Ectodermal cell (in vitro differentiated cells): ENCODE results near the gene WNT2.

ENCODE experiments used
- H3K27ac ChIP-seq: 2 replicates; pipeline ENCODE4 v1.7.0; 2013; ENCODE audit warnings: mild to moderate bottlenecking, low read depth, low read length; ENCODE audit not compliant: insufficient read depth, poor library complexity, severe bottlenecking
- H3K27me3 ChIP-seq: 2 replicates; pipeline ENCODE4 v1.7.0; 2013; ENCODE audit warnings: mild to moderate bottlenecking, low read length; ENCODE audit not compliant: insufficient read depth, control insufficient read depth, poor library complexity, severe bottlenecking
- H3K36me3 ChIP-seq: one replicate; pipeline ENCODE4 v1.7.0; 2013; ENCODE audit warnings: low read length; ENCODE audit not compliant: control insufficient read depth, insufficient read depth
- H3K4me1 ChIP-seq: one replicate; pipeline ENCODE4 v1.7.0; 2013; ENCODE audit warnings: low read length; ENCODE audit not compliant: control insufficient read depth, insufficient read depth
- H3K4me3 ChIP-seq: 2 replicates; pipeline ENCODE4 v1.7.0; 2013; ENCODE audit warnings: low read depth, low read length, control low read depth; ENCODE audit not compliant: insufficient read depth
- H3K9me3 ChIP-seq: 2 replicates; pipeline ENCODE4 v1.7.0; 2013; ENCODE audit warnings: mild to moderate bottlenecking, low read length, moderate library complexity; ENCODE audit not compliant: control insufficient read depth
- WGBS, 2 experiments: methylation state at CpG; one replicate each; pipeline ENCODE4 v1.1.7; 2013; ENCODE audit warnings: missing lambda C conversion rate in 2 of 2; 5-methylcytosine and 5-hydroxymethylcytosine counted together

Gene WNT2

DNA sequence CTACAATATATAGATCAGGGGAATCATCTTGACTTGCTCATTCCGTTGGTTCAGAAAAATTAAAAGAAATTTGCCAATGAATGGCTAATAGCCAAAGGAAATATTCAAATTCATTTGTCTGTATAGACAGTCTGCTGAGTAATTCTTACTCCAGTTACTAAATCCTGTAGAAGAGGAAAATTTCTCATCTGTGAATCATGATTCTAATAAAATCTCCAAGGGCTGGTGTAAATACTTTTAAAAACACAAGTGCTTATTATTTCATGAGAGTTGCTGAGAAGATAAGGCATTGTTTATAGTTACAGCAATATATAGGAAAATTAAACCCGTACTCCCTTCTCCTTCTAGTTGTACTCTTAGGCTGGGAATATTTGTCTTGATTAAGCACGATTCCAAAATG is 53.0 kb downstream of the WNT2 start:
- 99 to 100% methylated on average over 1 to 3 of the region's 3 CpGs for WGBS, 2 experiments
- H3K27me3 ChIP-seq: no peaks in the 10 kb centered on the region
- no peaks in the 10 kb centered on the region for H3K4me1 ChIP-seq
- H3K27ac ChIP-seq: no peak overlapping the region
- no peaks in the 10 kb centered on the region for H3K9me3 ChIP-seq
- H3K36me3 ChIP-seq: no peaks in the 10 kb centered on the region
- no peak overlapping the region for H3K4me3 ChIP-seq

DNA sequence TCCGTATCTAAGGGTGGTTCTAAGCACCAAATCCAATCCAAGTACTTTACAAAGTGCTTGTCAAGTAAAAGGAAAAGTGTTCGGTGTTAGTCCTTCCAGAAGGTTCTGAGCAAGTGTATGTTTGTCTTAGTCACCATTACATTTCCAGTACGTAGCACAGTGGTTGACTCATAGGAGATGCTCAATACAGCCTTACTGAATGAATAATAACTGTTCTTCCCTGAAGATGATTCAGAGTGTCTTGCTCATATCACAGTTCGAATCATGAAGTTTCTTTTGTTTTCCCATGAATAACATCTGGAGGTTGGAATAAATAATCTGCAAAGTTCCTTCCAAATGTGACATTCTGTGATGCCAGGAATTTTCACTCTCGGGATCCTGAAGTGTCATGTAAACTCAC is 53.4 kb downstream of the WNT2 start:
- Histone ChIP-seq H3K27ac (no peak overlapping the region), H3K27me3 (no peaks in the 10 kb centered on the region), H3K4me3 (no peak overlapping the region), H3K4me1 (no peaks in the 10 kb centered on the region), H3K9me3 (no peaks in the 10 kb centered on the region), H3K36me3 (no peaks in the 10 kb centered on the region)
- WGBS, 2 experiments: 92 to 97% methylated on average over 5 of the region's 5 CpGs

DNA sequence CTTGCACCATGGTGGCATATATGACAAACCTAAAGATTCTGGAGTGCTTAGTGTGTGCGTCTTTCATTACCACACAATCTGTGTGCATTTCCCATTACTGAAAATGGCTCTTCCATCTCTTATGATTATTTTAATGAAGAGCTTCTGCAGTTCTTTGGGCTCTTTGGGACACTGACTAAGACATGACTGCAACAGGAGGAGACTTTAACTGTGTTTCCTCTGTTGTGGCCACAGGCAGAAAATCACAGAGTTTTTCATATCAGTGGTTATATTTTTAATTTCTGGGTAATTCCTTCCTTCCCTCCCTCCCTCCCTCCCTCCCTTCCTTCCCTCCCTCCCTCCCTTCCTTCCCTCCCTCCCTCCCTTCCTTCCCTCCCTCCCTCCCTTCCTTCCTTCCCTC is 58.1 kb downstream of the WNT2 start:
- H3K4me1 ChIP-seq: no peaks in the 10 kb centered on the region
- WGBS, 2 experiments: 100% methylated on average over 1 of the region's 1 CpG
- no peaks in the 10 kb centered on the region for H3K9me3 ChIP-seq
- H3K27me3 ChIP-seq: no peaks in the 10 kb centered on the region
- no peaks in the 10 kb centered on the region for H3K36me3 ChIP-seq
- H3K27ac ChIP-seq: no peak overlapping the region
- H3K4me3 ChIP-seq: no peak overlapping the region

DNA sequence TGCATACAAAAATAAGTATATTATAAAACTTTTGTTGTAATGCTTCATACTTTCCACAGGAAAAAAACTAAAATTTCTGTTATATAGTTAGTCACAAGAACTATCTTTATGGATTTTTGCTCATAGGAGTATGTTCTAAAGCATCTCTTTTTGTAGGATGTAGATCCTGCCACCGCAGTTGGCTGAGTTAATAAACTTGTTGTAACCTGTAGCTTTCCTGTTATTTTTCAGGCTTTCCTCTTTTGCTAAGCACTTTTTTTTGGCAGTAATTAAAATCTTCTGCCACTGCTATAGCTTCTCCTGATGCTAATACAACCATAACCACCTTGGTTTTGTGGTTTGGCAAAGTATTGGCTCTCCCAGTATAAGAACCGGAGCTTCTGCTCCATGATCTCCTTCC is 60.3 kb downstream of the WNT2 start:
- 93 to 95% methylated on average over 2 of the region's 2 CpGs for WGBS, 2 experiments
- Histone ChIP-seq H3K4me1 (no peaks in the 10 kb centered on the region), H3K4me3 (no peak overlapping the region), H3K9me3 (no peaks in the 10 kb centered on the region), H3K27ac (no peak overlapping the region), H3K36me3 (no peaks in the 10 kb centered on the region), H3K27me3 (no peaks in the 10 kb centered on the region)

DNA sequence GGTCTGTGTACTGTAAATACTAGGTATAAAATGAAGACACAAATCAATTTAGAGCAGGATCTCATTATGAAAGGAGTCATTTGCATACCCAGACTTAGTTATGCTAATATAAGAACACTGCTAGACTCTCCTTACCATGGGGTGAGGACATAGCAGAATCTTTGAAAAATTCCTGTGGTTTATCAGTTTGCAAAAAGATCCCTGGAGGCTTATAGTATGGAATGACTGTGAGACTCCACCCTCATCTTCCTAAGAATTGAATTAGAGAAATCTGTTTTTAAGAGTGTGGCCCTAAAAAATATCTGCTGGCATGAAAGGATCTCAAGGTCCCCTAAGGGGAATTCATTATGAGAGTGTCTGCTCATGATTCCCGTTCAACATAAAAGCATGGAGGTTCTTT is 63.2 kb downstream of the WNT2 start:
- no peaks in the 10 kb centered on the region for H3K9me3 ChIP-seq
- no peaks in the 10 kb centered on the region for H3K27me3 ChIP-seq
- H3K4me3 ChIP-seq: no peak overlapping the region
- no peaks in the 10 kb centered on the region for H3K36me3 ChIP-seq
- WGBS, 2 experiments: 95 to 100% methylated on average over 1 of the region's 1 CpG
- no peaks in the 10 kb centered on the region for H3K4me1 ChIP-seq
- H3K27ac ChIP-seq: no peak overlapping the region

DNA sequence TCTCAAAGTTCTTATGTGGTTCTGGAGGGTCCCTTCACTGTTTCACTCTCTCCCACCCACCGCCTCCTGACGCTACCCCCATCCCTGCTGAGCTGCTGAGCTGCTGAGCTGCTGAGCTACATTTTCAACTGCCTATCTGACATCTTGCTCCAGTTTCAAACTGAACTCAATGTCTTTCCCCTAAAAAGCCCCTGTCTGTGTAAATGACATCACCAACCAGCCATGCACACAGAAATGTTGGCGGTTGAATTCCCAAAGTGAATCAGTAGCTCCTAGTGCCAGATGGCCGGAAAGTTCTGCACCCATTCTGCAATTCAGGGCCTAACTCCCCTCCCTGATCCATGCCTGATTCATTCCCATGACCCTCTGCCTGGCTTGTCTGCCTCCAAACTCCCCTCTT is 71.2 kb downstream of the WNT2 start:
- no peaks in the 10 kb centered on the region for H3K4me1 ChIP-seq
- no peaks in the 10 kb centered on the region for H3K36me3 ChIP-seq
- H3K9me3 ChIP-seq: no peaks in the 10 kb centered on the region
- no peak overlapping the region for H3K27ac ChIP-seq
- WGBS, 2 experiments: 93% methylated on average over 4 of the region's 4 CpGs
- no peaks in the 10 kb centered on the region for H3K27me3 ChIP-seq
- no peak overlapping the region for H3K4me3 ChIP-seq

DNA sequence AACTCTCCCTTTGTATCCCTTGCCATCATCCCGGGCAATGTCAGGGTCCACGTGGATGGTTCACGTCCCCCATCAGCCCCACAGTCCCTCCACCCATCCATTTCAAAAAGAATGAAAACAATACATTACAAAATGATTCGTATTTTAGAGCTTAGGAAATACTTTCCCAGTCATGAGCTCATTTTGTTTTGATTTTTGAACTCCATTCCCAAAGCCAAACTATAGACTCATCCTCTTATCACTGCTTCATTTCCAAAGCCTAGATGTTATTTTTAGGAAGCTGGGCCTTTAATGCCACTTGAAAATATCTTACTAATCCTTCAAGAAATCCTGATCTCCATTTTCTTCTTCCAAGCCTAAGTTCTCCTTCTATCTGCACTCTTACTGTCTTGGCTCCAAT is 72.1 kb downstream of the WNT2 start:
- no peaks in the 10 kb centered on the region for H3K4me1 ChIP-seq

DNA sequence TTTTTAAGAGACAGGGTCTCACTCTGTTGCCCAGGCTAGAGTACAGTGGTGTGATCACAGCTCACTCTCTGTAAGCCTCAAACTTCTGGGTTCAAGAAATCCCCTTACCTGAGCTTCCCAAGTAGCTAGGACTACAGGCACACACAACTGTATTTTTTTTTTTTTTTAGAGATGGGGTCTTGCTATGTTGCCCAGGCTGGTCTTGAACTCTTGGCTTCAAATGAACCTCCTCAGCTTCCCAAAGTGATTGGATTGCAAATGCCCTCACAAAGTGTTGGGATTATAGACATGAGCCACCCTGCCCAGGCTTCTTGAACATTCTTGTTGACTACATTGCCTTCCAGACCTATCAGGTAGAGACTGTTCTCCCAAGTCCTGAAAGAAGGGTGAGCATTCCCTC is 72.6 kb downstream of the WNT2 start:
- no peaks in the 10 kb centered on the region for H3K27me3 ChIP-seq
- H3K27ac ChIP-seq: no peak overlapping the region
- H3K36me3 ChIP-seq: no peaks in the 10 kb centered on the region
- no peak overlapping the region for H3K4me3 ChIP-seq
- H3K9me3 ChIP-seq: no peaks in the 10 kb centered on the region
- H3K4me1 ChIP-seq: no peaks in the 10 kb centered on the region

More for the DNA sequence above, 72.1 kb downstream of the WNT2 start:
- Histone ChIP-seq H3K36me3 (no peaks in the 10 kb centered on the region), H3K27ac (no peak overlapping the region), H3K27me3 (no peaks in the 10 kb centered on the region), H3K4me3 (no peak overlapping the region), H3K9me3 (no peaks in the 10 kb centered on the region)
- 80% methylated on average over 4 of the region's 4 CpGs for WGBS, 2 experiments

DNA sequence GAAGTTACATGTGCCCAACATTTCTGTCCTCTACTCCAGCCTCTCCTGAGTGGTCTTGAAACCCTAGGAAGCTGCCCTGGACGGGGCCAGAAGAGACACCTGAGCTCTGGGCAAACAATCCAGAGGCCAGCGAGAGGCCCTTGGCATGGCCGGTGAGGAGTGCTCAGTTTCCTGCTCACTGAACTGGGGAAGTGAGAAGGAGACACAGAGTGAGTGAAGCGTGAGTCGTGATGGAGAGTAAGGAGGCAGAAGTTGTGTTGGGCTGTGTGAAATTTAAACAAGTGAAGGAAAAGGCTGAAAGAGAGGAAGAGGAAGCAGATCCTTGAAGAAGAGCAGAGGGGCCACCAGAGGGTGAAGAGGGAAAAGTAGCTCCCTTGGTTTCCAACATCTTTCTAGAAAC is 73.2 kb downstream of the WNT2 start:
- WGBS, 2 experiments: 90 to 92% methylated on average over 5 of the region's 5 CpGs
- Histone ChIP-seq H3K9me3 (no peaks in the 10 kb centered on the region), H3K27ac (no peak overlapping the region), H3K36me3 (no peaks in the 10 kb centered on the region), H3K27me3 (no peaks in the 10 kb centered on the region), H3K4me1 (no peaks in the 10 kb centered on the region), H3K4me3 (no peak overlapping the region)

DNA sequence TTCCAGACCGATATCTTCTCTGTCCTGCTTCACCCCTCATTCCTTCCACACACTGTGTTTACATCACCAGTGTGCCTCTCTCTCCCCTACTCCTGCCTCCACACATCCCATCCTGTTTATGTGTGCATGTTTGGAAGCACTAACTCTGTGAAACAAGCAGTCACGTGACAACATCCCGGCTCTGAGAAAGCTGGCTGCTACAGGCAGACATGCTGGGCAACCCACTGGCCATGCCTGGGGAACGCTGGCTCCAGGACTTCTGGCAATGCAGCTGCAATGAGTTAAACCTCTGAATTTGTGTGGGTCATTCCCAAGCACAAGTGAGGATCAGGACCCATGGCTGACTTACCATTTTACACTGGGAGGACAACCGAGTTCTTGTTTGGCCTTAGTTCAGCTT is 74.0 kb downstream of the WNT2 start:
- Histone ChIP-seq H3K9me3 (no peaks in the 10 kb centered on the region), H3K27me3 (no peaks in the 10 kb centered on the region), H3K27ac (no peak overlapping the region), H3K4me3 (no peak overlapping the region), H3K36me3 (no peaks in the 10 kb centered on the region), H3K4me1 (no peaks in the 10 kb centered on the region)
- 89 to 92% methylated on average over 5 of the region's 5 CpGs for WGBS, 2 experiments

DNA sequence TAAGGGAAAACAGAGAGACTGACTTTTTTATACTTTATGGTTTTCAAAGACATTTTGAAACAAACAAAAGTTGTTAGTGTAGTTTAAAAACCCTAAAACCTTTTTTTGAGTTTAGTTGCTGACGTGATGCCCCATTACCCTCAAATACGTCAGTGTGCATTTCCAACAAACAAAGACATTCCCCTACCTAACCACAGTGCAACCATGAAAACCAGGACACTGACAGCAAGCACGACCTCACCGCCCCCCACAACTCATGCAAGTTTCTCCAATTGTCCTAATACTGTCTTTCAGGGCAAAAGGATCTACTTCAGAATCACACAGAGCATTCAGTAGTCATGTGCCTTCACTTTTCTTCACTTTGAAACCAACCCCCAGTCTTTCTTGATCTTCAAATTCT is 75.0 kb downstream of the WNT2 start:
- Histone ChIP-seq H3K36me3 (no peaks in the 10 kb centered on the region), H3K9me3 (no peaks in the 10 kb centered on the region), H3K4me1 (no peaks in the 10 kb centered on the region), H3K4me3 (no peak overlapping the region), H3K27ac (no peak overlapping the region), H3K27me3 (no peaks in the 10 kb centered on the region)
- WGBS, 2 experiments: 75 to 80% methylated on average over 4 of the region's 4 CpGs
